ENCODE data around the gene BCOR.

BCOR gene

GRCh38 chrX:40142417-40142816 is 44.7 kb upstream of the BCOR start:
- Histone ChIP-seq H3K27ac (ENCODE audit: low read depth, low read length) (no peak overlapping the region), H3K27me3 (ENCODE audit: control insufficient read depth in 5 of 5, insufficient read depth in 4 of 5, low read length in 5 of 5) (peaks cover 13 to 29% (median 27%) of the 10 kb centered on the region in 5 donors), H3K9ac (ENCODE audit: low read length in 5 of 5) (no peak overlapping the region), H3K4me1 (ENCODE audit: control insufficient read depth in 5 of 5, insufficient read depth in 5 of 5, low read length in 5 of 5) (peaks cover 1 to 39% (median 32%) of the 10 kb centered on the region in 5 donors), H3K4me3 (ENCODE audit: low read depth in 1 of 5, low read length in 5 of 5) (no peak overlapping the region), H3K9me3 (ENCODE audit: control insufficient read depth in 5 of 5, low read length in 5 of 5) (no peaks in the 10 kb centered on the region), H3K36me3 (ENCODE audit: control insufficient read depth in 5 of 5, insufficient read depth in 5 of 5, low read length in 5 of 5) (no peaks in the 10 kb centered on the region)

- H3K4me3 ChIP-seq (ENCODE audit: low read depth in 1 of 5, low read length in 5 of 5): peak overlapping the region in 1 of 5 donors; percentile 22
- peak overlapping the region; percentile 33 for H3K27ac ChIP-seq (ENCODE audit: low read depth, low read length)
- no peak overlapping the region for H3K9ac ChIP-seq (ENCODE audit: low read length in 5 of 5)
- H3K4me1 ChIP-seq (ENCODE audit: control insufficient read depth in 5 of 5, insufficient read depth in 5 of 5, low read length in 5 of 5): peaks cover 1 to 28% (median 23%) of the 10 kb centered on the region in 5 donors
- peaks cover 8 to 24% (median 18%) of the 10 kb centered on the region in 5 donors for H3K27me3 ChIP-seq (ENCODE audit: control insufficient read depth in 5 of 5, insufficient read depth in 4 of 5, low read length in 5 of 5)
- no peaks in the 10 kb centered on the region for H3K36me3 ChIP-seq (ENCODE audit: control insufficient read depth in 5 of 5, insufficient read depth in 5 of 5, low read length in 5 of 5)
- H3K9me3 ChIP-seq (ENCODE audit: control insufficient read depth in 5 of 5, low read length in 5 of 5): no peaks in the 10 kb centered on the region
Observed at GRCh38 chrX:40140706-40141499, 43.1 kb upstream of the BCOR start.

GRCh38 chrX:40132751-40133150 is 35.0 kb upstream of the BCOR start:
- no peak overlapping the region for H3K9ac ChIP-seq (ENCODE audit: low read length in 5 of 5)
- no peak overlapping the region for H3K4me3 ChIP-seq (ENCODE audit: low read depth in 1 of 5, low read length in 5 of 5)
- no peak overlapping the region for H3K27ac ChIP-seq (ENCODE audit: low read depth, low read length)
- H3K27me3 ChIP-seq (ENCODE audit: control insufficient read depth in 5 of 5, insufficient read depth in 4 of 5, low read length in 5 of 5): peaks cover 0 to 9% (median 3%) of the 10 kb centered on the region in 5 donors
- no peaks in the 10 kb centered on the region for H3K36me3 ChIP-seq (ENCODE audit: control insufficient read depth in 5 of 5, insufficient read depth in 5 of 5, low read length in 5 of 5)
- H3K4me1 ChIP-seq (ENCODE audit: control insufficient read depth in 5 of 5, insufficient read depth in 5 of 5, low read length in 5 of 5): no peaks in the 10 kb centered on the region
- no peaks in the 10 kb centered on the region for H3K9me3 ChIP-seq (ENCODE audit: control insufficient read depth in 5 of 5, low read length in 5 of 5)

GRCh38 chrX:40131654-40132337 is 34.0 kb upstream of the BCOR start:
- Histone ChIP-seq H3K9me3 (ENCODE audit: control insufficient read depth in 5 of 5, low read length in 5 of 5) (peaks cover 0 to 4% (median 2%) of the 10 kb centered on the region in 5 donors), H3K9ac (ENCODE audit: low read length in 5 of 5) (no peak overlapping the region), H3K4me3 (ENCODE audit: low read depth in 1 of 5, low read length in 5 of 5) (no peak overlapping the region), H3K27me3 (ENCODE audit: control insufficient read depth in 5 of 5, insufficient read depth in 4 of 5, low read length in 5 of 5) (peaks cover 0 to 9% (median 3%) of the 10 kb centered on the region in 5 donors), H3K4me1 (ENCODE audit: control insufficient read depth in 5 of 5, insufficient read depth in 5 of 5, low read length in 5 of 5) (no peaks in the 10 kb centered on the region), H3K36me3 (ENCODE audit: control insufficient read depth in 5 of 5, insufficient read depth in 5 of 5, low read length in 5 of 5) (no peaks in the 10 kb centered on the region), H3K27ac (ENCODE audit: low read depth, low read length) (no peak overlapping the region)

GRCh38 chrX:40130207-40130606 is 32.4 kb upstream of the BCOR start:
- no peaks in the 10 kb centered on the region for H3K36me3 ChIP-seq (ENCODE audit: control insufficient read depth in 5 of 5, insufficient read depth in 5 of 5, low read length in 5 of 5)
- H3K9me3 ChIP-seq (ENCODE audit: control insufficient read depth in 5 of 5, low read length in 5 of 5): peaks cover 0 to 4% (median 3%) of the 10 kb centered on the region in 5 donors
- H3K4me1 ChIP-seq (ENCODE audit: control insufficient read depth in 5 of 5, insufficient read depth in 5 of 5, low read length in 5 of 5): no peaks in the 10 kb centered on the region
- no peak overlapping the region for H3K9ac ChIP-seq (ENCODE audit: low read length in 5 of 5)
- no peak overlapping the region for H3K4me3 ChIP-seq (ENCODE audit: low read depth in 1 of 5, low read length in 5 of 5)
- no peak overlapping the region for H3K27ac ChIP-seq (ENCODE audit: low read depth, low read length)
- peaks cover 0 to 9% (median 0%) of the 10 kb centered on the region in 5 donors for H3K27me3 ChIP-seq (ENCODE audit: control insufficient read depth in 5 of 5, insufficient read depth in 4 of 5, low read length in 5 of 5)

GRCh38 chrX:40127052-40127451 is 29.3 kb upstream of the BCOR start:
- Histone ChIP-seq H3K27me3 (ENCODE audit: control insufficient read depth in 5 of 5, insufficient read depth in 4 of 5, low read length in 5 of 5) (peaks cover 0 to 9% (median 8%) of the 10 kb centered on the region in 5 donors), H3K9ac (ENCODE audit: low read length in 5 of 5) (no peak overlapping the region), H3K27ac (ENCODE audit: low read depth, low read length) (no peak overlapping the region), H3K9me3 (ENCODE audit: control insufficient read depth in 5 of 5, low read length in 5 of 5) (peaks cover 0 to 4% (median 3%) of the 10 kb centered on the region in 5 donors), H3K36me3 (ENCODE audit: control insufficient read depth in 5 of 5, insufficient read depth in 5 of 5, low read length in 5 of 5) (no peaks in the 10 kb centered on the region), H3K4me1 (ENCODE audit: control insufficient read depth in 5 of 5, insufficient read depth in 5 of 5, low read length in 5 of 5) (no peaks in the 10 kb centered on the region), H3K4me3 (ENCODE audit: low read depth in 1 of 5, low read length in 5 of 5) (no peak overlapping the region)

GRCh38 chrX:40122487-40122886 is 24.7 kb upstream of the BCOR start:
- Histone ChIP-seq H3K27ac (ENCODE audit: low read depth, low read length) (no peak overlapping the region), H3K27me3 (ENCODE audit: control insufficient read depth in 5 of 5, insufficient read depth in 4 of 5, low read length in 5 of 5) (peaks cover 0 to 19% (median 6%) of the 10 kb centered on the region in 5 donors), H3K9ac (ENCODE audit: low read length in 5 of 5) (no peak overlapping the region), H3K4me1 (ENCODE audit: control insufficient read depth in 5 of 5, insufficient read depth in 5 of 5, low read length in 5 of 5) (no peaks in the 10 kb centered on the region), H3K36me3 (ENCODE audit: control insufficient read depth in 5 of 5, insufficient read depth in 5 of 5, low read length in 5 of 5) (no peaks in the 10 kb centered on the region), H3K9me3 (ENCODE audit: control insufficient read depth in 5 of 5, low read length in 5 of 5) (peaks cover 0 to 4% (median 3%) of the 10 kb centered on the region in 5 donors), H3K4me3 (ENCODE audit: low read depth in 1 of 5, low read length in 5 of 5) (no peak overlapping the region)

GRCh38 chrX:40121618-40122017 is 23.9 kb upstream of the BCOR start:
- Histone ChIP-seq H3K4me3 (ENCODE audit: low read depth in 1 of 5, low read length in 5 of 5) (no peak overlapping the region), H3K27me3 (ENCODE audit: control insufficient read depth in 5 of 5, insufficient read depth in 4 of 5, low read length in 5 of 5) (peaks cover 0 to 19% (median 6%) of the 10 kb centered on the region in 5 donors), H3K27ac (ENCODE audit: low read depth, low read length) (no peak overlapping the region), H3K9ac (ENCODE audit: low read length in 5 of 5) (no peak overlapping the region), H3K36me3 (ENCODE audit: control insufficient read depth in 5 of 5, insufficient read depth in 5 of 5, low read length in 5 of 5) (no peaks in the 10 kb centered on the region), H3K9me3 (ENCODE audit: control insufficient read depth in 5 of 5, low read length in 5 of 5) (peaks cover 0 to under 1% (median 0%) of the 10 kb centered on the region in 5 donors), H3K4me1 (ENCODE audit: control insufficient read depth in 5 of 5, insufficient read depth in 5 of 5, low read length in 5 of 5) (no peaks in the 10 kb centered on the region)

GRCh38 chrX:40120838-40121580 is 23.3 kb upstream of the BCOR start:
- Histone ChIP-seq H3K9ac (ENCODE audit: low read length in 5 of 5) (no peak overlapping the region), H3K4me1 (ENCODE audit: control insufficient read depth in 5 of 5, insufficient read depth in 5 of 5, low read length in 5 of 5) (no peaks in the 10 kb centered on the region), H3K27ac (ENCODE audit: low read depth, low read length) (no peak overlapping the region), H3K9me3 (ENCODE audit: control insufficient read depth in 5 of 5, low read length in 5 of 5) (no peaks in the 10 kb centered on the region), H3K27me3 (ENCODE audit: control insufficient read depth in 5 of 5, insufficient read depth in 4 of 5, low read length in 5 of 5) (peaks cover 0 to 19% (median 6%) of the 10 kb centered on the region in 5 donors), H3K4me3 (ENCODE audit: low read depth in 1 of 5, low read length in 5 of 5) (no peak overlapping the region), H3K36me3 (ENCODE audit: control insufficient read depth in 5 of 5, insufficient read depth in 5 of 5, low read length in 5 of 5) (no peaks in the 10 kb centered on the region)

Measured in subcutaneous abdominal adipose tissue (tissue), 5 donors.